Measurements from ENCODE around the gene COLEC11.

GRCh38 chr2:3683748-3684454 is 89.0 kb downstream of the COLEC11 start:
- no peak for TF ChIP-seq CTCF (conservative IDR thresholded peaks at IDR 0.05; ENCODE audit: low read depth, low read length)
- no peak for TF ChIP-seq EZH2 (IDR thresholded peaks at IDR 0.05; ENCODE audit: borderline replicate concordance, low read depth, low read length, poor library complexity, severe bottlenecking)

Data from A673 (cell line).